H1 (cell line): Measurements from ENCODE around the gene TBC1D22A. TPM values are rescaled to one million over a fixed set of nuclear protein-coding genes. Genes with fewer than 3 reads are reported as not detected.

ENCODE experiments used
- CTCF ChIA-PET: fragments of 300-600 bp; sonication (Branson Sonifier 250); formaldehyde crosslinking; loops from one replicate; lab custom pipeline; 2021; ENCODE audit not compliant: partially characterized antibody; lab: Charles Lee
- POLR2A ChIA-PET: fragments of 300-600 bp; sonication (Branson Sonifier 250); formaldehyde crosslinking; loops from one replicate; lab custom pipeline; 2021; ENCODE audit warnings: inconsistent platforms; ENCODE audit not compliant: partially characterized antibody; lab: Charles Lee
- DNase-seq, 2 experiments: peaks; one replicate each; pipeline versions ENCODE4 v3.0.0 to v3.0.0-alpha.2; 2010 to 2022; ENCODE audit warnings: low spot score in 2 of 2, low read depth in 1 of 2, mixed read lengths in 1 of 2
- FAIRE-seq: peaks from 2 replicates; lab custom pipeline; 2011; peaks lifted over from hg19 to GRCh38; lab: Jason Lieb, UNC
- H2AFZ ChIP-seq: 2 replicates; pipeline ENCODE4 v1.8.1; 2012; ENCODE audit warnings: low read length, inconsistent platforms
- H2AK5ac ChIP-seq: 2 replicates; pipeline ENCODE4 v1.6.1; 2013; ENCODE audit warnings: low read depth, low read length
- H2BK120ac ChIP-seq: replicated peaks from 2 replicates; pipeline ENCODE3; 2013; ENCODE audit warnings: low read depth, low read length, inconsistent platforms
- H2BK12ac ChIP-seq: 2 replicates; pipeline ENCODE4 v1.6.1; 2013; ENCODE audit warnings: low read depth, low read length
- H2BK15ac ChIP-seq: 2 replicates; pipeline ENCODE4 v1.6.1; 2013; ENCODE audit warnings: low read length
- H2BK20ac ChIP-seq: 2 replicates; pipeline ENCODE4 v1.6.1; 2013; ENCODE audit warnings: low read length
- H2BK5ac ChIP-seq: 2 replicates; pipeline ENCODE4 v1.6.1; 2013; ENCODE audit warnings: low read depth, low read length
- H3K14ac ChIP-seq: 2 replicates; pipeline ENCODE4 v1.6.1; 2013; ENCODE audit warnings: inconsistent platforms; ENCODE audit not compliant: insufficient read length
- H3K18ac ChIP-seq: 2 replicates; pipeline ENCODE4 v1.6.1; 2013; ENCODE audit warnings: low read length; ENCODE audit errors: extremely low read depth
- H3K23ac ChIP-seq: 2 replicates; pipeline ENCODE4 v1.6.1; 2013; ENCODE audit warnings: inconsistent platforms; ENCODE audit not compliant: insufficient read length
- H3K23me2 ChIP-seq: 2 replicates; pipeline ENCODE4 v1.6.1; 2013; ENCODE audit warnings: low read depth, low read length
- H3K27ac ChIP-seq: 2 replicates; pipeline ENCODE4 v1.6.1; 2011; ENCODE audit warnings: low read depth, low read length, inconsistent platforms
- H3K27me3 ChIP-seq, 4 experiments: replicated peaks in 1 of 4; 1 replicate in 1 of 4; 2 replicates in 3 of 4; pipeline versions ENCODE4 v1.6.1 to v1.8.1; 2011 to 2013; ENCODE audit warnings: low read length in 3 of 4, mild to moderate bottlenecking in 3 of 4, inconsistent platforms in 2 of 4, mixed read lengths in 2 of 4, moderate library complexity in 1 of 4; ENCODE audit not compliant: control insufficient read depth in 3 of 4, insufficient read depth in 3 of 4; ENCODE audit errors: extremely low read depth in 1 of 4
- H3K36me3 ChIP-seq, 4 experiments: 2 replicates each; pipeline versions ENCODE4 v1.6.1 to v1.8.1; 2011 to 2013; ENCODE audit warnings: mild to moderate bottlenecking in 4 of 4, low read length in 3 of 4, moderate library complexity in 2 of 4, control low read depth in 1 of 4, inconsistent platforms in 1 of 4; ENCODE audit not compliant: insufficient read depth in 4 of 4, control insufficient read depth in 2 of 4
- H3K4ac ChIP-seq: replicated peaks from 2 replicates; pipeline ENCODE3; 2013; ENCODE audit warnings: low read length, low read depth, mixed read lengths, inconsistent platforms; ENCODE audit not compliant: insufficient read length
- H3K4me1 ChIP-seq, 4 experiments: replicated peaks in 1 of 4; 1 replicate in 1 of 4; 2 replicates in 3 of 4; pipeline versions ENCODE4 v1.6.1 to v1.8.1; 2011 to 2013; ENCODE audit warnings: low read length in 3 of 4, inconsistent platforms in 2 of 4, mixed read lengths in 1 of 4; ENCODE audit not compliant: insufficient read depth in 4 of 4, control insufficient read depth in 3 of 4
- H3K4me2 ChIP-seq, 2 experiments: 2 replicates each; pipeline versions ENCODE4 v1.6.1 to v1.8.1; 2011 to 2013; ENCODE audit warnings: low read depth in 2 of 2, low read length in 2 of 2, control low read depth in 1 of 2, inconsistent platforms in 1 of 2, mild to moderate bottlenecking in 1 of 2; ENCODE audit not compliant: insufficient read depth in 1 of 2
- H3K4me3 ChIP-seq, 4 experiments: fragments of 200-600, 300-600 bp in 1 of 4; sonication (generic), shearing (Covaris generic), sonication (Bioruptor Twin) in 1 of 4; 2 replicates each; pipeline versions ENCODE4 v1.5.1 to v1.8.1; 2011 to 2016; ENCODE audit warnings: low read length in 4 of 4, low read depth in 3 of 4, control low read depth in 2 of 4, inconsistent platforms in 2 of 4, mild to moderate bottlenecking in 2 of 4, mixed read lengths in 1 of 4, moderate library complexity in 1 of 4; ENCODE audit not compliant: insufficient read depth in 2 of 4; ENCODE audit errors: extremely low read depth in 1 of 4
- H3K56ac ChIP-seq: replicated peaks from 2 replicates; pipeline ENCODE3; 2013; ENCODE audit warnings: low read depth, mild to moderate bottlenecking, mixed read lengths, low read length, inconsistent platforms; ENCODE audit not compliant: insufficient read length
- H3K79me1 ChIP-seq: 2 replicates; pipeline ENCODE4 v1.6.1; 2013; ENCODE audit warnings: low read depth, low read length, control low read depth
- H3K79me2 ChIP-seq, 2 experiments: 2 replicates each; pipeline versions ENCODE4 v1.6.1 to v1.8.1; 2012 to 2013; ENCODE audit warnings: low read length in 2 of 2, mild to moderate bottlenecking in 2 of 2, inconsistent platforms in 1 of 2; ENCODE audit not compliant: insufficient read depth in 2 of 2, control insufficient read depth in 1 of 2
- H3K9ac ChIP-seq, 4 experiments: replicated peaks in 1 of 4; 1 replicate in 1 of 4; 2 replicates in 3 of 4; pipeline versions ENCODE4 v1.6.1 to v1.8.1; 2011 to 2013; ENCODE audit warnings: low read depth in 3 of 4, low read length in 3 of 4, control low read depth in 2 of 4, mild to moderate bottlenecking in 2 of 4, moderate library complexity in 2 of 4, inconsistent platforms in 1 of 4; ENCODE audit errors: extremely low read depth in 1 of 4
- H3K9me3 ChIP-seq, 2 experiments: 2 replicates each; pipeline versions ENCODE4 v1.6.1 to v1.8.1; 2012 to 2013; ENCODE audit warnings: mild to moderate bottlenecking in 2 of 2, moderate library complexity in 2 of 2, control low read depth in 1 of 2, inconsistent platforms in 1 of 2, low read depth in 1 of 2, low read length in 1 of 2, mixed read lengths in 1 of 2; ENCODE audit not compliant: insufficient read depth in 2 of 2
- H4K20me1 ChIP-seq, 2 experiments: replicated peaks in 1 of 2; 2 replicates each; pipeline versions ENCODE3 to v1.8.1; 2011 to 2013; ENCODE audit warnings: inconsistent platforms in 2 of 2, low read length in 2 of 2, mild to moderate bottlenecking in 1 of 2; ENCODE audit not compliant: insufficient read depth in 2 of 2, control insufficient read depth in 1 of 2
- H4K5ac ChIP-seq: 2 replicates; pipeline ENCODE4 v1.6.1; 2013; ENCODE audit warnings: low read length, low read depth, mixed read lengths, inconsistent platforms; ENCODE audit not compliant: insufficient read length
- H4K8ac ChIP-seq: 2 replicates; pipeline ENCODE4 v1.8.0; 2013; ENCODE audit warnings: mild to moderate bottlenecking, moderate library complexity, low read length, inconsistent platforms; ENCODE audit not compliant: insufficient read depth; ENCODE audit errors: extremely low read depth
- H4K91ac ChIP-seq: replicated peaks from 2 replicates; pipeline ENCODE3; 2013; ENCODE audit warnings: low read length, mixed read lengths, inconsistent platforms; ENCODE audit not compliant: insufficient read length
- CBX5 ChIP-seq: fragments of 300-800, 300-1000 bp; sonication (generic); IDR thresholded peaks from 2 replicates; pipeline ENCODE4 v1.7.1; 2016; ENCODE audit warnings: antibody characterized with exemption, low read length, low read depth
- CHD2 ChIP-seq: IDR thresholded peaks from 2 replicates; pipeline ENCODE4 v1.6.1; 2012; ENCODE audit warnings: low read length, improper control_type of control experiment
- HDAC2 ChIP-seq, 2 experiments: fragments of 300-600 bp in 1 of 2; sonication (generic) in 1 of 2; IDR thresholded peaks; 2 replicates each; pipeline ENCODE4 v1.6.1; 2011 to 2012; ENCODE audit warnings: low read depth in 2 of 2, low read length in 2 of 2, mild to moderate bottlenecking in 2 of 2, moderate library complexity in 2 of 2, borderline replicate concordance in 1 of 2, inconsistent platforms in 1 of 2
- JUN ChIP-seq: IDR thresholded peaks from 2 replicates; pipeline ENCODE4 v1.6.1; 2011; ENCODE audit warnings: low read depth, mild to moderate bottlenecking, improper control_type of control experiment, low read length
- MAFK ChIP-seq: IDR thresholded peaks from 2 replicates; pipeline ENCODE4 v1.6.1; 2012; ENCODE audit warnings: low read depth, mild to moderate bottlenecking, improper control_type of control experiment, low read length
- SP4 ChIP-seq: IDR thresholded peaks from 2 replicates; pipeline ENCODE4 v1.6.1; 2012; ENCODE audit warnings: low read length, inconsistent platforms
- WGBS, 2 experiments: shearing (Covaris generic) in 1 of 2; methylation state at CpG; one replicate each; pipeline versions ENCODE4 v1.1.6 to v1.1.7; 2013 to 2015; ENCODE audit warnings: low lambda C conversion rate in 2 of 2, mixed read lengths in 2 of 2, inconsistent platforms in 1 of 2, low coverage in 1 of 2, missing lambda C conversion rate in 1 of 2; ENCODE audit not compliant: insufficient replicate concordance in 2 of 2, insufficient coverage in 1 of 2, insufficient read length in 1 of 2; ENCODE audit errors: extremely low coverage in 1 of 2, missing lambda C conversion rate in 1 of 2; 5-methylcytosine and 5-hydroxymethylcytosine counted together
- polyA plus RNA-seq, 7 experiments: library from polyadenylated mRNA; depleted of rRNA in 3 of 7; stranded (reverse) in 5 of 7; unstranded in 2 of 7; fragments of >200 nt in 5 of 7; fragments of 200-250 nt in 2 of 7; gene quantifications; 1 replicate in 5 of 7; 2 replicates in 1 of 7; 4 replicates in 1 of 7; pipeline versions ENCODE4 v1.2.1 to v1.2.3, GENCODE V29; 2011 to 2013; ENCODE audit warnings: missing spikeins in 2 of 7, mixed read lengths in 2 of 7
- total RNA-seq: library from RNA; stranded (reverse); fragmentation: NEBNext Ultra II Directional; extraction: Animal tissue kit (Norgen Biotek cat#: 25700); gene quantifications from 2 replicates; pipeline ENCODE4 v1.2.1, GENCODE V29; 2021
- TF ChIP-seq, protein P1 (sequence below): IDR thresholded peaks from 2 replicates; pipeline ENCODE4 v1.6.1; 2011; ENCODE audit warnings: low read length, improper control_type of control experiment

The TBC1D22A gene
- total and polyA plus RNA-seq, 2 of the 8 experiments (the other 6 are each of a cell fraction or from before 2014, with no cell fraction given): 11.9 to 18.4 TPM

GRCh38 chr22:46974077-46974476 lies 211.6 kb downstream of the TBC1D22A start:
- WGBS, 2 experiments: 96% methylated on average over 20 of the region's 20 CpGs; no CpG with 5 or more reads in 1 of the 2 experiments
- H3K56ac ChIP-seq: no peak overlapping the region
- no peak overlapping the region for H2BK12ac ChIP-seq
- H3K4me3 ChIP-seq: no peak overlapping the region
- peaks cover 0 to 2% of the 10 kb centered on the region in 2 experiments for H4K20me1 ChIP-seq
- no peaks in the 10 kb centered on the region for H3K9me3 ChIP-seq
- H4K8ac ChIP-seq: no peak overlapping the region
- H3K4me2 ChIP-seq: no peak overlapping the region
- no peaks in the 10 kb centered on the region for H3K4me1 ChIP-seq
- no peak overlapping the region for H3K4ac ChIP-seq
- H3K18ac ChIP-seq: no peak overlapping the region
- CTCF ChIA-PET: interaction anchor here (0.6 to 1.3 kb wide), 3 partner anchors 20 to 147 kb away, joined by 3 read pairs; no protein-coding TSS in a partner anchor
- no peak overlapping the region for H2BK15ac ChIP-seq
- no peaks in the 10 kb centered on the region for H3K23me2 ChIP-seq
- no peak overlapping the region for H2BK20ac ChIP-seq
- H4K91ac ChIP-seq: no peak overlapping the region
- TF ChIP-seq SP4 (no peak), JUN (no peak), MAFK (no peak), HDAC2 (IDR thresholded peaks at IDR 0.05; ENCODE audit: borderline replicate concordance in 1 of 2, low read depth in 2 of 2, low read length in 2 of 2) (no peak), CBX5 (no peak), CHD2 (no peak)
- TF ChIP-seq, protein P1, sequence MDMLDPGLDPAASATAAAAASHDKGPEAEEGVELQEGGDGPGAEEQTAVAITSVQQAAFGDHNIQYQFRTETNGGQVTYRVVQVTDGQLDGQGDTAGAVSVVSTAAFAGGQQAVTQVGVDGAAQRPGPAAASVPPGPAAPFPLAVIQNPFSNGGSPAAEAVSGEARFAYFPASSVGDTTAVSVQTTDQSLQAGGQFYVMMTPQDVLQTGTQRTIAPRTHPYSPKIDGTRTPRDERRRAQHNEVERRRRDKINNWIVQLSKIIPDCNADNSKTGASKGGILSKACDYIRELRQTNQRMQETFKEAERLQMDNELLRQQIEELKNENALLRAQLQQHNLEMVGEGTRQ: no peak
- TF ChIP-seq, all 59 proteins: peak for 0
- Histone ChIP-seq H2AFZ (no peak overlapping the region), H2BK120ac (no peak overlapping the region), H3K79me1 (no peaks in the 10 kb centered on the region; the same call in 1 of the 2 replicates), H2BK5ac (no peak overlapping the region), H3K27ac (no peak overlapping the region), H3K9ac (no peak overlapping the region), H3K23ac (no peak overlapping the region), H3K36me3 (no peaks in the 10 kb centered on the region), H3K14ac (no peak overlapping the region), H3K27me3 (no peaks in the 10 kb centered on the region), H3K79me2 (no peaks in the 10 kb centered on the region), H4K5ac (no peak overlapping the region), H2AK5ac (no peak overlapping the region)
- POLR2A ChIA-PET: no interaction called here
- DNase-seq (no peak), FAIRE-seq (no peak)
